Endothelial cell of umbilical vein (primary cell): Measurements from ENCODE around the gene SPDYE3. TPM values are rescaled to one million over a fixed set of nuclear protein-coding genes. Genes with fewer than 3 reads are reported as not detected.
"Not testable (repeated sequence)": the region's sequence is repeated elsewhere in the genome, so short reads cannot be mapped to it uniquely, and the experiment has no call there.

Source experiments
- BruUV-seq: library from RNA; stranded (reverse); fragments of 400-500 nt; replicated peaks from 2 replicates; lab custom pipeline; 2021; lab: Mats Ljungman, UMichigan
- CTCF ChIA-PET: fragments of 300-600, 350-600 bp; sonication (Branson Sonifier 250); formaldehyde crosslinking; loops from one replicate; lab custom pipeline; 2021; ENCODE audit warnings: antibody characterized with exemption, inconsistent platforms; lab: Charles Lee
- POLR2A ChIA-PET: fragments of 300-600, 350-600 bp; sonication (Branson Sonifier 250); formaldehyde crosslinking; loops from one replicate; lab custom pipeline; 2021; ENCODE audit warnings: antibody characterized with exemption, inconsistent platforms; lab: Charles Lee
- DNase-seq: peaks from one replicate; pipeline ENCODE4 v3.0.0-alpha.2; 2011; ENCODE audit warnings: low read depth, low spot score
- FAIRE-seq: peaks from 2 replicates; lab custom pipeline; 2011; peaks lifted over from hg19 to GRCh38; lab: Jason Lieb, UNC
- H2AFZ ChIP-seq: 2 replicates; pipeline ENCODE4 v1.6.0; 2012; ENCODE audit warnings: low read depth, low read length, control low read depth, inconsistent platforms
- H3K27ac ChIP-seq: 2 replicates; pipeline ENCODE4 v1.5.1; 2011; ENCODE audit warnings: low read depth, mild to moderate bottlenecking, control low read depth, low read length, moderate library complexity; ENCODE audit not compliant: insufficient read depth
- H3K27me3 ChIP-seq, 2 experiments: 2 replicates each; pipeline versions ENCODE4 v1.6.0 to v1.6.1; 2011; ENCODE audit warnings: low read length in 2 of 2, mixed read lengths in 1 of 2; ENCODE audit not compliant: control insufficient read depth in 2 of 2, insufficient read depth in 2 of 2
- H3K36me3 ChIP-seq, 2 experiments: 2 replicates in 1 of 2; 3 replicates in 1 of 2; pipeline ENCODE4 v1.5.1; 2011; ENCODE audit warnings: low read length in 2 of 2, mild to moderate bottlenecking in 1 of 2, moderate library complexity in 1 of 2; ENCODE audit not compliant: control insufficient read depth in 2 of 2, insufficient read depth in 2 of 2; ENCODE audit errors: extremely low read depth in 1 of 2
- H3K4me1 ChIP-seq: 3 replicates; pipeline ENCODE4 v1.5.1; 2011; ENCODE audit warnings: mild to moderate bottlenecking, low read length; ENCODE audit not compliant: control insufficient read depth, insufficient read depth; ENCODE audit errors: extremely low read depth
- H3K4me2 ChIP-seq: 2 replicates; pipeline ENCODE4 v1.6.1; 2011; ENCODE audit warnings: low read length, control low read depth, mixed read lengths; ENCODE audit not compliant: insufficient read depth
- H3K4me3 ChIP-seq, 3 experiments: fragments of 200-600 bp in 1 of 3; sonication (generic), shearing (Covaris generic) in 1 of 3; replicated peaks in 1 of 3; 2 replicates each; pipeline ENCODE4 v1.5.1; 2011 to 2016; ENCODE audit warnings: control low read depth in 3 of 3, low read length in 3 of 3, mild to moderate bottlenecking in 2 of 3, inconsistent platforms in 1 of 3, low read depth in 1 of 3, moderate library complexity in 1 of 3; ENCODE audit not compliant: insufficient read depth in 1 of 3
- H3K79me2 ChIP-seq: 2 replicates; pipeline ENCODE4 v1.6.0; 2012; ENCODE audit warnings: low read length, inconsistent platforms; ENCODE audit not compliant: control insufficient read depth, insufficient read depth
- H3K9ac ChIP-seq: replicated peaks from 2 replicates; pipeline ENCODE3; 2011; ENCODE audit warnings: low read length, control low read depth; ENCODE audit not compliant: insufficient read depth; ENCODE audit errors: extremely low read depth
- H3K9me1 ChIP-seq: replicated peaks from 3 replicates; pipeline ENCODE4 v1.6.0; 2011; ENCODE audit warnings: mild to moderate bottlenecking, low read length; ENCODE audit not compliant: control insufficient read depth, insufficient read depth; ENCODE audit errors: extremely low read depth
- H3K9me3 ChIP-seq: replicated peaks from 2 replicates; pipeline ENCODE4 v1.5.1; 2012; ENCODE audit warnings: low read length, inconsistent platforms; ENCODE audit not compliant: control insufficient read depth, insufficient read depth
- H4K20me1 ChIP-seq: replicated peaks from 2 replicates; pipeline ENCODE3; 2011; ENCODE audit warnings: mild to moderate bottlenecking, low read length; ENCODE audit not compliant: control insufficient read depth, insufficient read depth; ENCODE audit errors: extremely low read depth
- FOS ChIP-seq: IDR thresholded peaks from 2 replicates; pipeline ENCODE4 v1.6.1; 2011; ENCODE audit warnings: mild to moderate bottlenecking, low read length, moderate library complexity, borderline replicate concordance; ENCODE audit not compliant: insufficient read depth
- GATA2 ChIP-seq: IDR thresholded peaks from 2 replicates; pipeline ENCODE4 v1.7.0; 2011; ENCODE audit warnings: low read depth, mild to moderate bottlenecking, moderate library complexity, mixed read lengths, low read length; ENCODE audit not compliant: insufficient read length, insufficient read depth
- JUN ChIP-seq: IDR thresholded peaks from 2 replicates; pipeline ENCODE4 v1.6.1; 2011; ENCODE audit warnings: borderline replicate concordance, low read depth; ENCODE audit not compliant: insufficient read length, insufficient read depth
- MYC ChIP-seq: IDR thresholded peaks from one replicate; pipeline ENCODE4 v1.6.1; 2011; ENCODE audit warnings: mild to moderate bottlenecking, low read depth, low read length
- dilution Hi-C: fragments of 300-500 bp; cut with MboI; formaldehyde crosslinking; loops from one replicate; pipeline ENCODE4 v1.15.0; 2019; ENCODE audit warnings: low sequenced_read_pairs; ENCODE audit not compliant: extremely low pct_ligation_motif_present
- intact Hi-C: fragments of 100-400 bp; cut with micrococcal nuclease; formaldehyde crosslinking; loops from one replicate; pipeline ENCODE4 v1.10.0; 2022
- polyA plus RNA-seq, 4 experiments: library from polyadenylated mRNA; depleted of rRNA in 3 of 4; stranded (reverse) in 3 of 4; unstranded in 1 of 4; fragments of >200 nt; gene quantifications; 2 replicates each; pipeline versions ENCODE4 v1.2.1 to v1.2.3, GENCODE V29; 2011 to 2012; ENCODE audit warnings: missing spikeins in 1 of 4
- total RNA-seq: library from RNA; stranded (reverse); gene quantifications from 2 replicates; pipeline ENCODE4 v1.2.3, GENCODE V29; 2021
- TF ChIP-seq, protein P1 (sequence below), 2 donors: IDR thresholded peaks; 1 replicate in 1 of 2; 2 replicates in 1 of 2; pipeline ENCODE4 v1.5.1; 2011; ENCODE audit warnings: low read length in 2 of 2, mild to moderate bottlenecking in 2 of 2, moderate library complexity in 2 of 2, control low read depth in 1 of 2, inconsistent platforms in 1 of 2, low read depth in 1 of 2; ENCODE audit not compliant: insufficient read depth in 1 of 2; ENCODE audit errors: extremely low read depth in 1 of 2

Gene SPDYE3
- total and polyA plus RNA-seq, 2 donors (not counting 3 experiments of a cell fraction or from before 2014, with no cell fraction given), result not detected

DNA sequence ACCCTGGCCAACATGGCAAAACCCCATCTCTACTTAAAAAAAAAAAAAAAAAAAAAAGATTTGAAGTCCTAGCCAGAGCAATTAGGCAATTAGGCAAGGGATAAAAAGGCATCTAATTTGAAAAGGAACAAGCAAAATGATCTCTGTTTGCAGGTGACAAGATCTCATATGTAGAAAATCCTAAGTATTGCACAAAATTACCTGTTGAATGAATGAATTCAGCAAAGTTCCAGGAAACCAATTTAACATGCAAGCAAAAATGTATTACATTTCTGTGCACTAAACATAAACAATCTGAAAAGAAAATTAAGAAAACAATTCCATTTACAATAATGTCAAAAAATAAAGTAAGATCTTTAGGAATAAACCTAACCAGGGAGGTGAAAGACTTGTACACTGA, 55.6 kb downstream of the SPDYE3 start:
- BruUV-seq, result no TSS peak
- intact Hi-C loops, result no loop called here
- Histone ChIP-seq H3K79me2 (no peaks in the 10 kb centered on the region), H3K4me1 (no peaks in the 10 kb centered on the region), H4K20me1 (no peaks in the 10 kb centered on the region), H3K4me2 (no peak overlapping the region), H3K9me3 (no peaks in the 10 kb centered on the region), H3K9ac (no peak overlapping the region), H3K9me1 (no peaks in the 10 kb centered on the region), H3K4me3 (no peak overlapping the region), H2AFZ (no peak overlapping the region), H3K36me3 (peaks cover 2 to 31% of the 10 kb centered on the region in 2 experiments), H3K27ac (no peak overlapping the region), H3K27me3 (no peaks in the 10 kb centered on the region)
- ChIA-PET POLR2A (no interaction called here), CTCF (no interaction called here)
- FAIRE-seq (peak; percentile 24), DNase-seq (no peak)
- TF ChIP-seq, protein P1, sequence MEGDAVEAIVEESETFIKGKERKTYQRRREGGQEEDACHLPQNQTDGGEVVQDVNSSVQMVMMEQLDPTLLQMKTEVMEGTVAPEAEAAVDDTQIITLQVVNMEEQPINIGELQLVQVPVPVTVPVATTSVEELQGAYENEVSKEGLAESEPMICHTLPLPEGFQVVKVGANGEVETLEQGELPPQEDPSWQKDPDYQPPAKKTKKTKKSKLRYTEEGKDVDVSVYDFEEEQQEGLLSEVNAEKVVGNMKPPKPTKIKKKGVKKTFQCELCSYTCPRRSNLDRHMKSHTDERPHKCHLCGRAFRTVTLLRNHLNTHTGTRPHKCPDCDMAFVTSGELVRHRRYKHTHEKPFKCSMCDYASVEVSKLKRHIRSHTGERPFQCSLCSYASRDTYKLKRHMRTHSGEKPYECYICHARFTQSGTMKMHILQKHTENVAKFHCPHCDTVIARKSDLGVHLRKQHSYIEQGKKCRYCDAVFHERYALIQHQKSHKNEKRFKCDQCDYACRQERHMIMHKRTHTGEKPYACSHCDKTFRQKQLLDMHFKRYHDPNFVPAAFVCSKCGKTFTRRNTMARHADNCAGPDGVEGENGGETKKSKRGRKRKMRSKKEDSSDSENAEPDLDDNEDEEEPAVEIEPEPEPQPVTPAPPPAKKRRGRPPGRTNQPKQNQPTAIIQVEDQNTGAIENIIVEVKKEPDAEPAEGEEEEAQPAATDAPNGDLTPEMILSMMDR (IDR thresholded peaks at IDR 0.05; ENCODE audit: extremely low read depth in 1 of 2, insufficient read depth in 1 of 2, low read depth in 1 of 2, low read length in 2 of 2), result no peak
- TF ChIP-seq FOS (no peak), MYC (no peak), GATA2 (no peak), JUN (no peak)
- dilution Hi-C loops, result no loop called here

DNA sequence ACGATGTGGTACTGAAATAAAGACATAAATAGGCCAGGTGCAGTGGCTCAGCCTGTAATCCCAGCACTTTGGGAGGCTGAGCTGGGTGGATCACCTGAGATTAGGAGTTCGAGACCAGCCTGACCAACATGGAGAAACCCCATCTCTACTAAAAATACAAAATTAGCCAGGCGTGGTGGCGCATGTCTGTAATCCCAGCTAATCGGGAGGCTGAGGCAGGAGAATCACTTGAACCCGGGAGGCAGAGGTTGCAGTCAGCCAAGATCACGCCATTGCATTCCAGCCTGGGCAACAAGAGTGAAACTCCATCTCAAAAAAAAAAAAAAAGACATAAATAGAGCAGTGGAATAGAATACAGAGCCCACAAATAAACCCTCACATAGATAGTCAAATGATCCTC, 56.3 kb downstream of the SPDYE3 start:
- CTCF ChIA-PET, dilution Hi-C loops: not testable (repeated sequence)

More for the DNA sequence above, 56.3 kb downstream of the SPDYE3 start:
- H3K4me2 ChIP-seq, H3K27me3 ChIP-seq, H3K4me1 ChIP-seq, H3K9me1 ChIP-seq, H3K9ac ChIP-seq, H3K27ac ChIP-seq, FAIRE-seq, H3K4me3 ChIP-seq, H4K20me1 ChIP-seq, H3K9me3 ChIP-seq, POLR2A ChIA-PET, BruUV-seq, intact Hi-C loops, H2AFZ ChIP-seq, H3K79me2 ChIP-seq, DNase-seq: not testable (repeated sequence)
- peaks cover 2 to 26% of the 10 kb centered on the region in 2 experiments for H3K36me3 ChIP-seq
